HT1080 (cell line): ENCODE data around the gene CYB5D1. TPM values are rescaled to one million over a fixed set of nuclear protein-coding genes. Genes with fewer than 3 reads are reported as not detected.
"Not testable (repeated sequence)": the region's sequence is repeated elsewhere in the genome, so short reads cannot be mapped to it uniquely, and the experiment has no call there.

Experiments used
- DNase-seq: peaks from one replicate; pipeline ENCODE4 v3.0.0-alpha.2; 2015; ENCODE audit warnings: low read depth
- total RNA-seq: library from RNA; depleted of rRNA; stranded (reverse); fragments of >200 nt; shearing (Covaris generic); gene quantifications from 2 replicates; pipeline ENCODE4 v1.2.3, GENCODE V29; 2014

Gene CYB5D1
- total RNA-seq, 1 experiment from 2014 or later: 6.4 TPM

GRCh38 chr17:7856011-7856810 is 1.6 kb upstream of the CYB5D1 start:
- DNase-seq: no peak

GRCh38 chr17:7856811-7857712 is 741 bp upstream of the CYB5D1 start, which contains the start of gene NAA38:
TSS of gene NAA38 (minus strand) at chr17:7857559. CDS start at chr17:7857463, 96 bp downstream.
- peak; percentile 98 for DNase-seq

GRCh38 chr17:7858522-7858810 is 663 bp downstream of the CYB5D1 start:
- DNase-seq: no peak

- no peak for DNase-seq
Observed at GRCh38 chr17:7859028-7859427, 1.2 kb downstream of the CYB5D1 start.

- peak; percentile 42 for DNase-seq
Observed at GRCh38 chr17:7862692-7863437, 5.1 kb downstream of the CYB5D1 start.

- DNase-seq: not testable (repeated sequence)
Observed at GRCh38 chr17:7864384-7864783, 6.6 kb downstream of the CYB5D1 start.

- no peak for DNase-seq
Observed at GRCh38 chr17:7864995-7865650, 7.3 kb downstream of the CYB5D1 start.

- no peak for DNase-seq
Observed at GRCh38 chr17:7867881-7868329, 10.1 kb downstream of the CYB5D1 start.

- DNase-seq: no peak
Observed at GRCh38 chr17:7873051-7873450, 15.2 kb downstream of the CYB5D1 start.

GRCh38 chr17:7875804-7876370 is 18.1 kb downstream of the CYB5D1 start:
- DNase-seq: no peak

GRCh38 chr17:7878234-7878633 is 20.4 kb downstream of the CYB5D1 start:
- no peak for DNase-seq

GRCh38 chr17:7880076-7880868 is 22.5 kb downstream of the CYB5D1 start:
- no peak for DNase-seq

GRCh38 chr17:7881276-7882054 is 23.7 kb downstream of the CYB5D1 start:
- DNase-seq: no peak

- no peak for DNase-seq
Observed at GRCh38 chr17:7882068-7882467, 24.3 kb downstream of the CYB5D1 start.

GRCh38 chr17:7882629-7883028 is 24.8 kb downstream of the CYB5D1 start:
- DNase-seq: no peak

- DNase-seq: peak; percentile 21
Observed at GRCh38 chr17:7883781-7884386, 26.1 kb downstream of the CYB5D1 start.

- DNase-seq: no peak
Observed at GRCh38 chr17:7884581-7885366, 27.0 kb downstream of the CYB5D1 start.
